ENCODE data around the gene INTS15. TPM values are rescaled to one million over a fixed set of nuclear protein-coding genes. Genes with fewer than 3 reads are reported as not detected.

The INTS15 gene
- total RNA-seq, 1 donor from 2014 or later: 55.7 TPM

DNA sequence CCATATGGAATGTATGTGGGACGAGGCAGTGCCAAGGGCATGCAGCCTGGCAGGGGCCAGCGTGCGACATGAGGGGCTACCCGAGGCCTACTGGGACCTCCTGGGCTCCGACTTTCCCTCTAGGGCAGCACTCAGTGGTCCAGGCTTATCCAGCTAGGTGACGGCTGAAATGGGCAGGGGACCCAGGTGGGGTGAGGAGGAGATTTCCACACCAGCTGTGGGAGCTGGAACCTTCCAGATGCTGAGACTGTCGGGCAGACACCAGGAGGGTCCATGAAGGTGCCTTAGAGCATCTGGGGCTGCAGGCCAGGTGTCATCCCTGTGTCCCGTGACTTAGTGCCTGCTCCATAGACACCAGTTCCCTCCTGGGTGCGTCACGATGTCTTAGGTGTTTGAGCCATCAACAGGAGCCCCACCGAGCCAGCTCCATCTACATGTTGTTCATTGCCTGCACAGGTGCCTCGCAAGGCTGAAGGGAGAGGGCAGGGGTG, 60.7 kb downstream of the INTS15 start:
- Mint-ChIP-seq H3K4me1 (no peaks in the 10 kb centered on the region), H3K36me3 (ENCODE audit: low read depth) (peaks cover 20% of the 10 kb centered on the region), H3K9me3 (peaks cover 2% of the 10 kb centered on the region), H3K4me3 (no peak overlapping the region), H3K27ac (ENCODE audit: unreplicated experiment) (no peak overlapping the region), H3K27me3 (ENCODE audit: low read depth) (no peaks in the 10 kb centered on the region)
- no peak for DNase-seq (ENCODE audit: low read depth, low spot score)
- TF ChIP-seq, protein P1, sequence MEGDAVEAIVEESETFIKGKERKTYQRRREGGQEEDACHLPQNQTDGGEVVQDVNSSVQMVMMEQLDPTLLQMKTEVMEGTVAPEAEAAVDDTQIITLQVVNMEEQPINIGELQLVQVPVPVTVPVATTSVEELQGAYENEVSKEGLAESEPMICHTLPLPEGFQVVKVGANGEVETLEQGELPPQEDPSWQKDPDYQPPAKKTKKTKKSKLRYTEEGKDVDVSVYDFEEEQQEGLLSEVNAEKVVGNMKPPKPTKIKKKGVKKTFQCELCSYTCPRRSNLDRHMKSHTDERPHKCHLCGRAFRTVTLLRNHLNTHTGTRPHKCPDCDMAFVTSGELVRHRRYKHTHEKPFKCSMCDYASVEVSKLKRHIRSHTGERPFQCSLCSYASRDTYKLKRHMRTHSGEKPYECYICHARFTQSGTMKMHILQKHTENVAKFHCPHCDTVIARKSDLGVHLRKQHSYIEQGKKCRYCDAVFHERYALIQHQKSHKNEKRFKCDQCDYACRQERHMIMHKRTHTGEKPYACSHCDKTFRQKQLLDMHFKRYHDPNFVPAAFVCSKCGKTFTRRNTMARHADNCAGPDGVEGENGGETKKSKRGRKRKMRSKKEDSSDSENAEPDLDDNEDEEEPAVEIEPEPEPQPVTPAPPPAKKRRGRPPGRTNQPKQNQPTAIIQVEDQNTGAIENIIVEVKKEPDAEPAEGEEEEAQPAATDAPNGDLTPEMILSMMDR (conservative IDR thresholded peaks at IDR 0.05): no peak

DNA sequence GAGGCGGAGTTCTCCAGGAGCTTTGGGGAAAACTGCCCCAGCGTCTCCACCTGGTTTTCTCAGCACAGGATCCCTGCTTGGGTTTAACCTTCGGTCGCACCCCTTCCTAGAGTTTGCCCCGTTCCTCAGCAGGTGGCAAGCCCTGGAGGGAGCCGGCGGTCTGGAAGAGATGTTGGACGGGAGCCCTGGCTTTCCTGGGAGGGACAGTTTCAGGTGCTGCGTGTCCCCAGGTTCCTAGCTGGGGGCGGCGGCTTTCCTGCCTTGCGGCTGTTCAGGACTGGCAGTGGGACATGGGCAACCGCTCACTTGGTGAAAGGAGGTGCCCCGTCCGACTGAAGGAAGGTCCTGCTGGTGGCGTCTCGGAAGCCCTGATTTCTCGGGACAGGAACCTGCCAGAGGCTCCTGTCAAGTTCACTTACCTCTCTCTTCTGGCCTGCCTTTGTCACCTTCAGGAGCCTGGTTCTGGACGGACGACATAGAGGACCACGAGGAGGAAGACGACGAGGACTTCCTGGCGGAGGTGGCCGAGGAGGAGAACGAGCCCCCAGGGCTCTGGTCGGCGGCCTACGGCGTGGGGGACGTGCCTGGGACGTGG, 62.1 kb downstream of the INTS15 start:
- H3K27ac Mint-ChIP-seq (ENCODE audit: unreplicated experiment): no peak overlapping the region
- H3K4me1 Mint-ChIP-seq: no peaks in the 10 kb centered on the region
- no peak overlapping the region for H3K4me3 Mint-ChIP-seq
- TF ChIP-seq, protein P1 (conservative IDR thresholded peaks at IDR 0.05): no peak
- no peaks in the 10 kb centered on the region for H3K27me3 Mint-ChIP-seq (ENCODE audit: low read depth)
- H3K9me3 Mint-ChIP-seq: peaks cover 2% of the 10 kb centered on the region
- H3K36me3 Mint-ChIP-seq (ENCODE audit: low read depth): peaks cover 20% of the 10 kb centered on the region
- DNase-seq (ENCODE audit: low read depth, low spot score): no peak

DNA sequence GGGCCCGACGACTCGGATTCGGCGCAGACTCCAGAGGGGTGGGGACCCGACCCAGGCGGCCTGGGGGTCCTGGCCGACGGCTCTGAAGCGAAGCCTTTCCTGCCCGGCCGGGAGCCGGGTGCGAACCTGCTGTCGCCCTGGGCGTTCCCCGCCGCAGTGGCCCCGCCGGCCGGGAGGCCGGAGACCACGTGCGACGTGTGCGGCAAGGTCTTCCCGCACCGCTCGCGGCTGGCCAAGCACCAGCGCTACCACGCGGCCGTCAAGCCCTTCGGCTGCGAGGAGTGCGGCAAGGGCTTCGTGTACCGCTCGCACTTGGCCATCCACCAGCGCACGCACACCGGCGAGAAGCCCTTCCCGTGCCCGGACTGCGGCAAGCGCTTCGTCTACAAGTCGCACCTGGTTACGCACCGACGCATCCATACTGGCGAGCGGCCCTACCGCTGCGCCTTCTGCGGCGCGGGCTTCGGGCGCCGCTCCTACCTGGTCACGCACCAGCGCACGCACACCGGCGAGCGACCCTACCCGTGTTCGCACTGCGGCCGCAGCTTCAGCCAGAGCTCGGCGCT, 62.7 kb downstream of the INTS15 start:
- H3K4me1 Mint-ChIP-seq: no peaks in the 10 kb centered on the region
- no peaks in the 10 kb centered on the region for H3K27me3 Mint-ChIP-seq (ENCODE audit: low read depth)
- peaks cover 20% of the 10 kb centered on the region for H3K36me3 Mint-ChIP-seq (ENCODE audit: low read depth)
- TF ChIP-seq, protein P1 (conservative IDR thresholded peaks at IDR 0.05): no peak
- DNase-seq (ENCODE audit: low read depth, low spot score): no peak
- H3K27ac Mint-ChIP-seq (ENCODE audit: unreplicated experiment): no peak overlapping the region
- H3K4me3 Mint-ChIP-seq: no peak overlapping the region
- H3K9me3 Mint-ChIP-seq: peaks cover 2% of the 10 kb centered on the region

DNA sequence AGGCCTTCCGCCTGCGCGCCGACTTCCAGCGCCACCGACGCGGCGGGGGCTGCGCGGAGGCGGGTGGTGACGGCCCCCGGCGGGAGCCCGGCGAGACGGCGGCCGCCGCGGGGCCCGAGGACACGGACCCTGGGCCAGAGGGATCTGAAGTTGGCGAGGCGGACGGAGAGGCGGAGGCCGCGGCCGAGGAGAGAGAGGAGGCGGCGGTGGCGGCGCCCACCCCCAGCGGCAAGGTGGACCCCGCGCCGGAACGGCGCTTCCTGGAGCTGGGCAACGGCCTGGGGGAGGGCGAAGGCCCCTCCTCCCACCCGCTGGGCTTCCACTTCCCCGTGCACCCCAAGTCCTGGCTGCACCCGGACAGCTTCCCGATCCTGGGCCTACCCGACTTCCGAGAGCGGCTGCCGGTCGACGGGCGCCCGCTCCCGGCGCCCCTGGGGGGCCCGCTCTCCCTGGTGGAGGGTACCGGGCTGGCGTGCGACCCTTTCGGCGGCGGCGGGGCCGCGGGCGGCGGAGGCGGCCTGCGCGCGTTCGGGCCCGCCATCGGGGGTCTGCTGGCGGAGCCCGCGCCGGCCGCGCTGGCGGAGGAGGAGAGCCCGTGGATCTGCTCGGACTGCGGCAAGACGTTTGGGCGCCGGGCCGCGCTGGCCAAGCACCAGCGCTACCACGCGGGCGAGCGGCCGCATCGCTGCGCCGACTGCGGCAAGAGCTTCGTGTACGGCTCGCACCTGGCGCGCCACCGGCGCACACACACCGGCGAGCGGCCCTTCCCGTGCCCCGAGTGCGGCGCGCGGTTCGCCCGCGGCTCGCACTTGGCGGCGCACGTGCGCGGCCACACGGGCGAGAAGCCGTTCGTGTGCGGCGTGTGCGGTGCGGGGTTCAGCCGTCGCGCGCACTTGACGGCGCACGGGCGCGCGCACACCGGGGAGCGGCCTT, 63.5 kb downstream of the INTS15 start:
- TF ChIP-seq, protein P1 (conservative IDR thresholded peaks at IDR 0.05): no peak
- Mint-ChIP-seq H3K27me3 (ENCODE audit: low read depth) (peaks cover 3% of the 10 kb centered on the region), H3K9me3 (peaks cover 5% of the 10 kb centered on the region), H3K36me3 (ENCODE audit: low read depth) (peaks cover 23% of the 10 kb centered on the region), H3K4me3 (no peak overlapping the region), H3K27ac (ENCODE audit: unreplicated experiment) (no peak overlapping the region), H3K4me1 (no peaks in the 10 kb centered on the region)
- no peak for DNase-seq (ENCODE audit: low read depth, low spot score)

DNA sequence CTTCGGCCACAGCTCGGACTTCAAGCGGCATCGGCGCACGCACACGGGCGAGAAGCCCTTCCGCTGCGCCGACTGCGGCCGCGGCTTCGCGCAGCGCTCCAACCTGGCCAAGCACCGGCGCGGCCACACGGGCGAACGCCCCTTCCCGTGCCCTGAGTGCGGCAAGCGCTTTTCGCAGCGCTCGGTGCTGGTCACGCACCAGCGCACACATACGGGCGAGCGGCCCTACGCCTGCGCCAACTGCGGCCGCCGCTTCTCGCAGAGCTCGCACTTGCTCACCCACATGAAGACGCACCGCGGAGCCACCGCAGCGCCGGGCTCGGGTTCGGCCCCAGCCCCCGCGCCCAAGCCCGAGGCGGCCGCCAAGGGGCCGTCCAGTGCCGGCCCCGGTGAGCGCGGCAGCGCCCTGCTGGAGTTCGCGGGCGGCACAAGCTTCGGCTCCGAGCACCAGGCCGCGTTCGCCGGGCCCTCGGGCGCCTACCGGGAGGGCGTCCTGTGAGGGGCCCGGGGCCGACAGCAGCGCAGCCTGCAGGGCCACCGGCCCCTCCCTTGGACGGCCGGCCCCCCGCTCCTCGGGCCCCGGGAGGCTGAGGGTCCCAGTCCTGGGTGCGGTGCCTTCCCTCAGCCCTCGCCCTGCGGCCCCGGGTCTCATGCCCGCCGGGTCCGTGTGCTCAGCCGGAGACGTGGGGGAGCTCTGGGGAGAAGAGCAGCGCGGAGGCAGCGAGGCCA, 64.5 kb downstream of the INTS15 start:
- no peak overlapping the region for H3K27ac Mint-ChIP-seq (ENCODE audit: unreplicated experiment)
- H3K36me3 Mint-ChIP-seq (ENCODE audit: low read depth): peaks cover 23% of the 10 kb centered on the region
- H3K9me3 Mint-ChIP-seq: peaks cover 5% of the 10 kb centered on the region
- no peak for DNase-seq (ENCODE audit: low read depth, low spot score)
- peaks cover 3% of the 10 kb centered on the region for H3K27me3 Mint-ChIP-seq (ENCODE audit: low read depth)
- peaks cover 9% of the 10 kb centered on the region for H3K4me1 Mint-ChIP-seq
- TF ChIP-seq, protein P1 (conservative IDR thresholded peaks at IDR 0.05): no peak
- H3K4me3 Mint-ChIP-seq: no peak overlapping the region
